ENCODE data around the gene ADAMTSL1. TPM values are rescaled to one million over a fixed set of nuclear protein-coding genes. Genes with fewer than 3 reads are reported as not detected.

ADAMTSL1 gene
- total RNA-seq, 2 experiments from 2014 or later, result not detected

DNA sequence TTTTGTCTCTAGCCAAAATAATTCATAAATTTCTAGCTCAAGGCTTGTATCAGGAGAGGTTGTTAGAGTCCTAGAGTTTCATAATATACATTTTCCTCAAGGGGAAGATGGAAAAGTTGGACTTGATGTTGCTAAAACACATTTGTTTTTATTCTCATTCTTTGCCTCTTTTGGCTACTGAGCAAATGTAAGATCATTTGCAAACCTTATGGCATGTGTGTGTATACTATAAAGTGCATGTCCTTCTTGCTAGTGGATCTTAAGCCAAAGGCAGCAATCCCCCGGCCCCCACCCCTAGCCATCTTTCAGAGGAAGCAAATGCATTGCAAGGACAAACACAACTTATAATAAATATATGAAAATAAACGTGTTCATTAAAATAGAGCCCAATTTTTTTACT lies 43.0 kb downstream of the ADAMTSL1 start:
- Mint-ChIP-seq H3K9me3 (no peaks in the 10 kb centered on the region), H3K36me3 (ENCODE audit: low read depth) (no peaks in the 10 kb centered on the region), H3K4me1 (ENCODE audit: low read depth) (no peaks in the 10 kb centered on the region), H3K27ac (no peak overlapping the region), H3K27me3 (no peaks in the 10 kb centered on the region), H3K4me3 (no peak overlapping the region)
- intact Hi-C loops (cut with micrococcal nuclease), result no loop called here
- ChIA-PET CTCF (no interaction called here), POLR2A (interaction anchor here (0.6 kb wide), 1 partner anchor 79 kb away, joined by 3 read pairs; no protein-coding TSS in a partner anchor)
- ATAC-seq (no peak), DNase-seq (no peak)
- TF ChIP-seq, protein P1, sequence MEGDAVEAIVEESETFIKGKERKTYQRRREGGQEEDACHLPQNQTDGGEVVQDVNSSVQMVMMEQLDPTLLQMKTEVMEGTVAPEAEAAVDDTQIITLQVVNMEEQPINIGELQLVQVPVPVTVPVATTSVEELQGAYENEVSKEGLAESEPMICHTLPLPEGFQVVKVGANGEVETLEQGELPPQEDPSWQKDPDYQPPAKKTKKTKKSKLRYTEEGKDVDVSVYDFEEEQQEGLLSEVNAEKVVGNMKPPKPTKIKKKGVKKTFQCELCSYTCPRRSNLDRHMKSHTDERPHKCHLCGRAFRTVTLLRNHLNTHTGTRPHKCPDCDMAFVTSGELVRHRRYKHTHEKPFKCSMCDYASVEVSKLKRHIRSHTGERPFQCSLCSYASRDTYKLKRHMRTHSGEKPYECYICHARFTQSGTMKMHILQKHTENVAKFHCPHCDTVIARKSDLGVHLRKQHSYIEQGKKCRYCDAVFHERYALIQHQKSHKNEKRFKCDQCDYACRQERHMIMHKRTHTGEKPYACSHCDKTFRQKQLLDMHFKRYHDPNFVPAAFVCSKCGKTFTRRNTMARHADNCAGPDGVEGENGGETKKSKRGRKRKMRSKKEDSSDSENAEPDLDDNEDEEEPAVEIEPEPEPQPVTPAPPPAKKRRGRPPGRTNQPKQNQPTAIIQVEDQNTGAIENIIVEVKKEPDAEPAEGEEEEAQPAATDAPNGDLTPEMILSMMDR (IDR thresholded peaks at IDR 0.05), result no peak

DNA sequence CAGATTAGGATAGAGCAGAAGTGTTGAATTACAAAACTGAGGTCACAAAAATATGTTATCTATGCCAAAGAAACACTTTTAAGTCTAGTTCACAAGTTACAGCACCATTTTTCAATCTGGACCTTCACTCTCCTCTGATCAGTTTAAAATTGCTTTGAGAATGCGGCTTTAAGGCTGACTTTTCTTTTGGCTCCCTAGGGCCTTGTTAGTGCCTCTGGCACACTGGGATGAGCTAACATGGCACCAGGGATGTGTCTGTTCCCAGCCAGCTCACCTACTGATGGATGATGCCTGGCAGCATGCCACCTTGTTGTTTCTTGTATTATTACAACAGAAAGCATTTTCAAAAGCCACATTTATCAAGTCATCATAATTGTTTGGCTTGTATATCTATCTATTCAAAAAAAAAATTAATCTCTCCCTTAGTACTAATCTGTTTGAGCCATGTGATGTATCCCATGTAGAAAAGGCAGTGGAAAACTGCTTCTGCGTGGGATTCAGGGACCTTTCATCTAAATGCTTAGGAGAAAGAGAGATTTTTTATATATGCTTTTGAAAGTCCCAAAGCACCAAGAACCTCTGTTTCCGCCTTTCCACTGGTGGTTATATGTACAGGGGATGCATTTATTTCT lies 46.6 kb downstream of the ADAMTSL1 start:
- POLR2A ChIA-PET, result no interaction called here

DNA sequence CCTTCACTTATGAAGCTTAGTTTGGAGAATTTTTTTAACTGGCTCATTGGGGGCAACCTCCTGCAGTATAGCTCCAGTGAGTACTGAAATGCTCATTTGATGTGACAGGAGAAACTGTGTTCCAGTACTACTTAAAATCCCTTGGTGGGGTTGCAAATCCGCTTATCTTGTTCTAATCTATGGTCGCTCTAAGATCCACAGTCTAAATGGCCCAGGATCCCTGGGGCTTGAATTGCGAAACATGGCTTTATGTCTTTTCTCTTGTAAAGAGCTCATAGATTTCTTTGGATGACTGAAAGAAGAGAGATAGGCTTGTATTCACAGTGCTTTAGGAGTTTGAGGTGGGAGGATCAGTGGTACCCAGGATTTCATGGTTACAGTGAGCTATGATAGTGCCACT lies 52.7 kb downstream of the ADAMTSL1 start:
- no peak overlapping the region for H3K4me3 Mint-ChIP-seq
- POLR2A ChIA-PET, result no interaction called here
- H3K4me1 Mint-ChIP-seq (ENCODE audit: low read depth), result no peaks in the 10 kb centered on the region
- ATAC-seq (no peak), DNase-seq (no peak)
- H3K27ac Mint-ChIP-seq, result no peak overlapping the region
- peaks cover 2% of the 10 kb centered on the region for H3K27me3 Mint-ChIP-seq
- no peaks in the 10 kb centered on the region for H3K36me3 Mint-ChIP-seq (ENCODE audit: low read depth)
- no peaks in the 10 kb centered on the region for H3K9me3 Mint-ChIP-seq
- CTCF ChIA-PET, result no interaction called here
- intact Hi-C loops (cut with micrococcal nuclease), result no loop called here
- TF ChIP-seq, protein P1 (IDR thresholded peaks at IDR 0.05), result no peak

More for the DNA sequence above, 46.6 kb downstream of the ADAMTSL1 start:
- Mint-ChIP-seq H3K27me3 (no peaks in the 10 kb centered on the region), H3K4me1 (ENCODE audit: low read depth) (no peaks in the 10 kb centered on the region), H3K36me3 (ENCODE audit: low read depth) (no peaks in the 10 kb centered on the region), H3K4me3 (no peak overlapping the region), H3K27ac (no peak overlapping the region), H3K9me3 (no peaks in the 10 kb centered on the region)
- intact Hi-C loops (cut with micrococcal nuclease), result no loop called here
- TF ChIP-seq, protein P1 (IDR thresholded peaks at IDR 0.05), result no peak
- DNase-seq (no peak), ATAC-seq (no peak)
- CTCF ChIA-PET, result no interaction called here

DNA sequence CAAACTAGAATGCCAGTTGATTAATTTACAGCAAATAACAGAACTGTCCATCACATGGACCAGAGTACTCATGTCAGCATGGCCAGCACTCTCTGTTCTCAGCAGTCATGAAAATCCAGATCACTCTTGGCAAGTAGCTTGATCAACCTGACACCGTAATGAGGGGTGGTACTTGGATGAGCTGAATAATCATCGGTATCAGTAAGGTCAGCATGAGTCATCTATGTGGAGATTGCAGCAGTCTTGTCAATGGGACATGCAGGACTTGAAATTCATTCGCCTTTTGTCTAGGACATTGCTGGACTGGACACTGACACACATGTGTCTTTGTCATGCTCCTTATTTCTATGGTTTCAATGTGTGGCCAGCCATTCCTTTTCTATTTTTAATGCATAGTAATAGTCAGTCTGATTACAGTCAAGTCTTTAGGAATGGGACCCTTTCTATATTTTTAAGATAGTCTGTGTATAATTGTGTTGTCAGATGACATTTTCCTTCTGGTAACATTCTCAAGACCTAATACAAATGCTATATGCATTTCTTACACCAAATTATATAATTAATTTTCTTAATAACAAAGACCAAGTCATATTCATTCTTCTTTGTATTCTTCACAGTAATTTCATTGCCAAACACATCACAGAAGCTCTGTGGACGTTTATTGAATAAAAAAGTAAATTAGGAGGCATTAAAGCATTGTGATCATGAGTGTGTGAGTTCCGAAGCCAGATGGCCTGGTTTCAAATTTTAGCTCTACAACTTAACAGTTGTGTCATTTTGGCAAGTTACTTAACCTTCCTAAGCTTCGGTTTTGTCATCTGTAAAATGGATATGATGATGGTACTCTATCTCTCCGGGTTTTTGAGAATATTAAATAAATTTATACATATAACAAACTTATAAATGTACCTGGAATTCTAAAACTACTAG lies 57.4 kb downstream of the ADAMTSL1 start:
- CTCF ChIA-PET, result no interaction called here
- no peak overlapping the region for H3K27ac Mint-ChIP-seq
- H3K27me3 Mint-ChIP-seq, result peaks cover 2% of the 10 kb centered on the region
- H3K9me3 Mint-ChIP-seq, result peaks cover 21% of the 10 kb centered on the region
- no peaks in the 10 kb centered on the region for H3K4me1 Mint-ChIP-seq (ENCODE audit: low read depth)
- POLR2A ChIA-PET, result no interaction called here
- no peaks in the 10 kb centered on the region for H3K36me3 Mint-ChIP-seq (ENCODE audit: low read depth)
- DNase-seq (no peak), ATAC-seq (no peak)
- intact Hi-C loops (cut with micrococcal nuclease), result no loop called here
- TF ChIP-seq, protein P1 (IDR thresholded peaks at IDR 0.05), result no peak
- H3K4me3 Mint-ChIP-seq, result no peak overlapping the region

DNA sequence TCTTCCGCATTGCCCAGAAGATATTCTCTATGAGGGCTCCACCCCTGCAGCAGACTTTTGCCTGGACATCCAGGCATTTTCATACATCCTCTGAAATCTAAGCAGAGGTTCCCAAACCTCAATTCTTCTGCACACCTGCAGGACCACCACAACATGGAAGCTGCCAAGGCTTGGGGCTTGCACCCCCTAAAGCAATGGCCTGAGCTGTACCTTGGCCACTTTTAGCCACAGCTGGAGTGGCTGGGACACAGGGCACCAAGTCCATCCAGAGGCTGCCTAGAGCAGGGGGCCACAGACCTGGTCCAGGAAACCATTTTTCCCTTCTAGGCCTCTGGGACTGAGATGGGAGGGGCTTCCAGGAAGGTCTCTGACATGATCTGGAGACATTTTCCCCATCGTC lies 60.7 kb downstream of the ADAMTSL1 start:
- Mint-ChIP-seq H3K27me3 (no peaks in the 10 kb centered on the region), H3K9me3 (peaks cover 23% of the 10 kb centered on the region), H3K27ac (no peak overlapping the region), H3K4me3 (no peak overlapping the region), H3K4me1 (ENCODE audit: low read depth) (no peaks in the 10 kb centered on the region), H3K36me3 (ENCODE audit: low read depth) (no peaks in the 10 kb centered on the region)
- no peak for DNase-seq
- intact Hi-C loops (cut with micrococcal nuclease), result no loop called here
- CTCF ChIA-PET, result no interaction called here
- POLR2A ChIA-PET, result no interaction called here
- TF ChIP-seq, protein P1 (IDR thresholded peaks at IDR 0.05), result no peak
- ATAC-seq, result no peak
